ENCODE results near the gene DCDC2. TPM values are rescaled to one million over a fixed set of nuclear protein-coding genes. Genes with fewer than 3 reads are reported as not detected.

DCDC2 gene
- total RNA-seq, 1 experiment from 2014 or later, result 5.6 TPM

DNA sequence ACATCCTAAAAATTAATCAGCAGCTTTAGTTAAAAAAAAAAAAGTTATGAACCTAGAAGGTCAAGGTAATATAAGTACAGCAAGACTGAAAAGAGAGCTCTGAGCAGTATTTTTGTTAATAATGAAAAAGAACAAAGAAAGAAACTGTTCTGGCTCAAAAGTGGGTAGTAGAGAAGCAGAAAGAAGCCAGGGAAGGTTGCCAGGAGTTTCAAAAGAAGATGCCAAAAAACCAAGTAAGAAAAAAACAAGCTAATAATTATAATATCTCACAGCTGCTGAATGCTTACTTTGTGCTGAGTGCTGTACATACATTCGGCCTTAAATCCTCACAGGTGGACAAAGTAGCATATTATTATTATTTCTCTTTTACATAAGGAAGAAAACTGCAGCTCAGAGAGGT, 200.0 kb downstream of the DCDC2 start:
- Histone ChIP-seq H3K4me1 (replicated peaks; ENCODE audit: insufficient read depth) (no peaks in the 10 kb centered on the region), H3K9me3 (ENCODE audit: insufficient read depth, low read depth) (no peaks in the 10 kb centered on the region), H3K4me3 (no peak overlapping the region), H3K36me3 (ENCODE audit: low read depth) (no peaks in the 10 kb centered on the region), H3K27ac (no peak overlapping the region), H3K4me2 (no peak overlapping the region), H3K9me2 (ENCODE audit: insufficient read depth) (no peaks in the 10 kb centered on the region), H4K20me1 (ENCODE audit: insufficient read depth) (no peaks in the 10 kb centered on the region), H3K79me2 (ENCODE audit: low read depth) (no peaks in the 10 kb centered on the region), H2AFZ (no peak overlapping the region), H3F3A (ENCODE audit: insufficient read depth, low read depth) (no peaks in the 10 kb centered on the region), H3K27me3 (ENCODE audit: insufficient read depth, low read depth) (peaks cover 8% of the 10 kb centered on the region; the same call in 1 of the 2 replicates)
- no peak for DNase-seq
- TF ChIP-seq, protein P1, sequence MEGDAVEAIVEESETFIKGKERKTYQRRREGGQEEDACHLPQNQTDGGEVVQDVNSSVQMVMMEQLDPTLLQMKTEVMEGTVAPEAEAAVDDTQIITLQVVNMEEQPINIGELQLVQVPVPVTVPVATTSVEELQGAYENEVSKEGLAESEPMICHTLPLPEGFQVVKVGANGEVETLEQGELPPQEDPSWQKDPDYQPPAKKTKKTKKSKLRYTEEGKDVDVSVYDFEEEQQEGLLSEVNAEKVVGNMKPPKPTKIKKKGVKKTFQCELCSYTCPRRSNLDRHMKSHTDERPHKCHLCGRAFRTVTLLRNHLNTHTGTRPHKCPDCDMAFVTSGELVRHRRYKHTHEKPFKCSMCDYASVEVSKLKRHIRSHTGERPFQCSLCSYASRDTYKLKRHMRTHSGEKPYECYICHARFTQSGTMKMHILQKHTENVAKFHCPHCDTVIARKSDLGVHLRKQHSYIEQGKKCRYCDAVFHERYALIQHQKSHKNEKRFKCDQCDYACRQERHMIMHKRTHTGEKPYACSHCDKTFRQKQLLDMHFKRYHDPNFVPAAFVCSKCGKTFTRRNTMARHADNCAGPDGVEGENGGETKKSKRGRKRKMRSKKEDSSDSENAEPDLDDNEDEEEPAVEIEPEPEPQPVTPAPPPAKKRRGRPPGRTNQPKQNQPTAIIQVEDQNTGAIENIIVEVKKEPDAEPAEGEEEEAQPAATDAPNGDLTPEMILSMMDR (conservative IDR thresholded peaks at IDR 0.05), result no peak
- no peak for TF ChIP-seq EZH2 (IDR thresholded peaks at IDR 0.05; ENCODE audit: low read depth)
- intact Hi-C loops (cut with micrococcal nuclease; ENCODE audit: unreplicated experiment), result no loop called here
- ChIA-PET CTCF (interaction anchor here (0.7 kb wide), 1 partner anchor 1409 kb away, joined by 3 read pairs; no protein-coding TSS in a partner anchor), POLR2A (ENCODE audit: unreplicated experiment) (interaction anchor here (0.7 kb wide), 1 partner anchor 598 kb away, joined by 7 read pairs; no protein-coding TSS in a partner anchor)
- no TSS peak for BruUV-seq (replicated peaks)

DNA sequence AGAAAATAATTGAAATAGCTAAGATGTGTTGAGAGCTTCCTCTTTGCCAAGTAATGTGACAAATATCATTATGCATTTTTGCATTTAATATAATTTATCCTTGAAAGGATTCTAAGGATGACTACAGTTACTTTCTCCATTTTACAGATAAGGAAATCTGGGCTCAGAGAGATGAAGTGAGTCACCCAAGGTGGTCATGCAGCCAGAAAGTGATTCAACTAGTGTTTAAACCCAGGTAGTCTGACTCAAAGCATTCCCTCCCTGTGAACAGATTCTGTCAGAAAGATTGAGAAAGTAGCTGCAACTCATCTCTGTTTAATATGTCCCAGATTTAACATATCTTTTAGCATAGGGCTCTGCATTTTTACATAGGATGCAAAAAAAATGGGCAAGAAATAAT, 203.7 kb downstream of the DCDC2 start:
- no peak overlapping the region for H3K27ac ChIP-seq

DNA sequence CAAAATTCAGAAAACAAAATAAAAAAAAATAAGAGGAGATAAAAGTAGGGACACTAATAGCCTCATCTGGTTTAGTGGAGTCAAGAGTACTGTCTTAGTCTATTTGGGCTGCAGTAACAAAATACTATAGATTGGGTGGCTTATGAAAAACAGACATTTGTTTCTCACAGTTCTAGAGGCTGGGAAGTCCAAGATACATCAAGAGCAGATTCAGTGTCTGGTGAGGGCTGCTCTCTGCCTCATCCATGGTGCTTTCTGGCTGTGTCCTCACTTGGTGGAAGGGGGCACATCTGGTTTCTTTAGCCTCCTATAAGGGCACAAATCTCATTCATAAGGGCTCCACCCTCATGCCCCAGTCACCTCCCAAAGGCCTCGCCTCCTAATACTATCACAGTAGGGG, 205.8 kb downstream of the DCDC2 start:
- no peak for DNase-seq
- no peak overlapping the region for H3K27ac ChIP-seq
- CTCF ChIA-PET, result no interaction called here
- H3K4me1 ChIP-seq (replicated peaks; ENCODE audit: insufficient read depth), result no peaks in the 10 kb centered on the region
- H2AFZ ChIP-seq, result no peak overlapping the region
- TF ChIP-seq, protein P1 (conservative IDR thresholded peaks at IDR 0.05), result no peak
- no peak for TF ChIP-seq EZH2 (IDR thresholded peaks at IDR 0.05; ENCODE audit: low read depth)
- intact Hi-C loops (cut with micrococcal nuclease; ENCODE audit: unreplicated experiment), result no loop called here
- H3F3A ChIP-seq (ENCODE audit: insufficient read depth, low read depth), result no peaks in the 10 kb centered on the region
- H3K4me3 ChIP-seq, result no peak overlapping the region
- H3K36me3 ChIP-seq (ENCODE audit: low read depth), result no peaks in the 10 kb centered on the region
- H3K4me2 ChIP-seq, result no peak overlapping the region
- peaks cover under 1% of the 10 kb centered on the region; the same call in 1 of the 2 replicates for H3K27me3 ChIP-seq (ENCODE audit: insufficient read depth, low read depth)
- no peaks in the 10 kb centered on the region for H4K20me1 ChIP-seq (ENCODE audit: insufficient read depth)
- no TSS peak for BruUV-seq (replicated peaks)
- no peaks in the 10 kb centered on the region for H3K9me3 ChIP-seq (ENCODE audit: insufficient read depth, low read depth)
- no peaks in the 10 kb centered on the region for H3K9me2 ChIP-seq (ENCODE audit: insufficient read depth)
- POLR2A ChIA-PET (ENCODE audit: unreplicated experiment), result no interaction called here
- no peaks in the 10 kb centered on the region for H3K79me2 ChIP-seq (ENCODE audit: low read depth)

More for the DNA sequence above, 203.7 kb downstream of the DCDC2 start:
- Histone ChIP-seq H3K36me3 (ENCODE audit: low read depth) (no peaks in the 10 kb centered on the region), H3K4me3 (no peak overlapping the region), H3K79me2 (ENCODE audit: low read depth) (no peaks in the 10 kb centered on the region), H3F3A (ENCODE audit: insufficient read depth, low read depth) (no peaks in the 10 kb centered on the region), H3K4me2 (no peak overlapping the region), H3K27me3 (ENCODE audit: insufficient read depth, low read depth) (peaks cover 6% of the 10 kb centered on the region; the same call in 1 of the 2 replicates), H3K9me2 (ENCODE audit: insufficient read depth) (no peaks in the 10 kb centered on the region), H3K4me1 (replicated peaks; ENCODE audit: insufficient read depth) (no peaks in the 10 kb centered on the region), H3K9me3 (ENCODE audit: insufficient read depth, low read depth) (no peaks in the 10 kb centered on the region), H4K20me1 (ENCODE audit: insufficient read depth) (no peaks in the 10 kb centered on the region), H2AFZ (no peak overlapping the region)
- peak in 1 of 2 experiments; percentile 43 for DNase-seq
- TF ChIP-seq, protein P1 (conservative IDR thresholded peaks at IDR 0.05), result no peak
- TF ChIP-seq EZH2 (IDR thresholded peaks at IDR 0.05; ENCODE audit: low read depth), result no peak
- ChIA-PET POLR2A (ENCODE audit: unreplicated experiment) (interaction anchor here (0.7 kb wide), 1 partner anchor 8 kb away, joined by 4 read pairs; no protein-coding TSS in a partner anchor), CTCF (no interaction called here)
- no TSS peak for BruUV-seq (replicated peaks)
- intact Hi-C loops (cut with micrococcal nuclease; ENCODE audit: unreplicated experiment), result no loop called here
